HUES64 (cell line): ENCODE results near the gene TIMELESS.
"Not testable (repeated sequence)": the region's sequence is repeated elsewhere in the genome, so short reads cannot be mapped to it uniquely, and the experiment has no call there.

Experiments used
- H3K27ac ChIP-seq: 2 replicates; pipeline ENCODE4 v1.7.0; 2013; ENCODE audit warnings: low read depth, low read length, inconsistent platforms
- H3K27me3 ChIP-seq: 2 replicates; pipeline ENCODE4 v1.6.1; 2013; ENCODE audit warnings: mild to moderate bottlenecking, low read length; ENCODE audit not compliant: insufficient read depth
- H3K36me3 ChIP-seq: 2 replicates; pipeline ENCODE4 v1.6.1; 2013; ENCODE audit warnings: mild to moderate bottlenecking, low read length; ENCODE audit not compliant: insufficient read depth
- H3K4me1 ChIP-seq: 2 replicates; pipeline ENCODE4 v1.6.1; 2013; ENCODE audit warnings: mild to moderate bottlenecking, low read length, moderate library complexity; ENCODE audit not compliant: insufficient read depth
- H3K4me3 ChIP-seq: 2 replicates; pipeline ENCODE4 v1.5.1; 2013; ENCODE audit warnings: mild to moderate bottlenecking, low read length, moderate library complexity
- H3K9ac ChIP-seq: 2 replicates; pipeline ENCODE4 v1.6.1; 2013; ENCODE audit warnings: mild to moderate bottlenecking, low read depth, low read length
- H3K9me3 ChIP-seq: 2 replicates; pipeline ENCODE4 v1.6.1; 2013; ENCODE audit warnings: low read depth, low read length; ENCODE audit not compliant: insufficient read depth
- WGBS: fragments of 150-250, 120-280 bp; methylation state at CpG from one replicate; pipeline ENCODE4 v1.1.7; 2013; ENCODE audit warnings: missing lambda C conversion rate; 5-methylcytosine and 5-hydroxymethylcytosine counted together

Gene TIMELESS

GRCh38 chr12:56401612-56402011 is 47.6 kb downstream of the TIMELESS start:
- H3K9me3 ChIP-seq, H3K9ac ChIP-seq, H3K27me3 ChIP-seq, H3K4me1 ChIP-seq, H3K36me3 ChIP-seq, H3K27ac ChIP-seq, H3K4me3 ChIP-seq: not testable (repeated sequence)

GRCh38 chr12:56401125-56401524 is 48.1 kb downstream of the TIMELESS start:
- H3K4me3 ChIP-seq, H3K27ac ChIP-seq, H3K36me3 ChIP-seq, H3K9me3 ChIP-seq, H3K9ac ChIP-seq, H3K4me1 ChIP-seq, H3K27me3 ChIP-seq: not testable (repeated sequence)
- WGBS: 97% methylated on average over 1 of the region's 3 CpGs

GRCh38 chr12:56399466-56399865 is 49.8 kb downstream of the TIMELESS start:
- not testable (repeated sequence) for H3K36me3 ChIP-seq, H3K4me3 ChIP-seq, H3K27me3 ChIP-seq, H3K9ac ChIP-seq, H3K9me3 ChIP-seq, H3K4me1 ChIP-seq, H3K27ac ChIP-seq
- WGBS: 93% methylated on average over 3 of the region's 3 CpGs

GRCh38 chr12:56398324-56398723 is 50.9 kb downstream of the TIMELESS start:
- Histone ChIP-seq H3K4me1 (no peaks in the 10 kb centered on the region), H3K9ac (no peak overlapping the region), H3K4me3 (no peak overlapping the region), H3K36me3 (no peaks in the 10 kb centered on the region), H3K27ac (no peak overlapping the region), H3K9me3 (peaks cover 3% of the 10 kb centered on the region; the same call in 1 of the 2 replicates), H3K27me3 (no peaks in the 10 kb centered on the region)

GRCh38 chr12:56392331-56392730 is 56.9 kb downstream of the TIMELESS start:
- no peak overlapping the region for H3K27ac ChIP-seq
- H3K9me3 ChIP-seq: peaks cover 4% of the 10 kb centered on the region; the same call in 1 of the 2 replicates
- H3K4me1 ChIP-seq: peaks cover 3% of the 10 kb centered on the region
- H3K4me3 ChIP-seq: no peak overlapping the region
- WGBS: 92% methylated on average over 1 of the region's 2 CpGs
- H3K9ac ChIP-seq: no peak overlapping the region
- H3K27me3 ChIP-seq: no peaks in the 10 kb centered on the region
- no peaks in the 10 kb centered on the region for H3K36me3 ChIP-seq

GRCh38 chr12:56391721-56392120 is 57.5 kb downstream of the TIMELESS start:
- 100% methylated on average over 1 of the region's 1 CpG for WGBS
- peaks cover 4% of the 10 kb centered on the region; the same call in 1 of the 2 replicates for H3K9me3 ChIP-seq

GRCh38 chr12:56389412-56389811 is 59.8 kb downstream of the TIMELESS start:
- Histone ChIP-seq H3K27ac (no peak overlapping the region), H3K4me3 (no peak overlapping the region), H3K27me3 (no peaks in the 10 kb centered on the region), H3K9me3 (peaks cover 4% of the 10 kb centered on the region; the same call in 1 of the 2 replicates), H3K4me1 (peaks cover 8% of the 10 kb centered on the region), H3K36me3 (no peaks in the 10 kb centered on the region), H3K9ac (no peak overlapping the region)
- WGBS: 86% methylated on average over 5 of the region's 5 CpGs

More at GRCh38 chr12:56391721-56392120, 57.5 kb downstream of the TIMELESS start:
- H3K9ac ChIP-seq: no peak overlapping the region
- no peak overlapping the region for H3K4me3 ChIP-seq
- peaks cover 8% of the 10 kb centered on the region for H3K4me1 ChIP-seq
- no peak overlapping the region for H3K27ac ChIP-seq
- no peaks in the 10 kb centered on the region for H3K36me3 ChIP-seq
- H3K27me3 ChIP-seq: no peaks in the 10 kb centered on the region

- WGBS: 42% methylated on average over 6 of the region's 7 CpGs
- Histone ChIP-seq H3K27me3 (no peaks in the 10 kb centered on the region), H3K9me3 (peaks cover under 1% of the 10 kb centered on the region; the same call in 1 of the 2 replicates), H3K4me1 (peaks cover 8% of the 10 kb centered on the region), H3K4me3 (no peak overlapping the region), H3K27ac (no peak overlapping the region), H3K36me3 (no peaks in the 10 kb centered on the region), H3K9ac (peak overlapping the region; percentile 7; the same call in 1 of the 2 replicates)
Observed at GRCh38 chr12:56387152-56387736, 62.0 kb downstream of the TIMELESS start.

GRCh38 chr12:56385873-56386272 is 63.4 kb downstream of the TIMELESS start:
- Histone ChIP-seq H3K4me1 (peaks cover 8% of the 10 kb centered on the region), H3K27ac (no peak overlapping the region), H3K9me3 (no peaks in the 10 kb centered on the region), H3K27me3 (no peaks in the 10 kb centered on the region), H3K4me3 (no peak overlapping the region), H3K9ac (no peak overlapping the region), H3K36me3 (no peaks in the 10 kb centered on the region)
- 90% methylated on average over 1 of the region's 1 CpG for WGBS

GRCh38 chr12:56382611-56383010 is 66.6 kb downstream of the TIMELESS start:
- Histone ChIP-seq H3K36me3 (no peaks in the 10 kb centered on the region), H3K9me3 (no peaks in the 10 kb centered on the region), H3K4me3 (no peak overlapping the region), H3K27ac (no peak overlapping the region), H3K4me1 (peaks cover 11% of the 10 kb centered on the region), H3K9ac (no peak overlapping the region), H3K27me3 (no peaks in the 10 kb centered on the region)
- WGBS: 96% methylated on average over 14 of the region's 16 CpGs

- Histone ChIP-seq H3K27me3 (no peaks in the 10 kb centered on the region), H3K9ac (no peak overlapping the region), H3K9me3 (no peaks in the 10 kb centered on the region; the same call in 1 of the 2 replicates), H3K36me3 (no peaks in the 10 kb centered on the region), H3K4me3 (no peak overlapping the region), H3K4me1 (peaks cover 7% of the 10 kb centered on the region; the same call in 1 of the 2 replicates), H3K27ac (no peak overlapping the region)
- whole genome bisulfite sequencing: no CpG with 5 or more reads among the region's 1 CpG
Observed at GRCh38 chr12:56377989-56378316, 71.3 kb downstream of the TIMELESS start.
